Activated CD4-positive, alpha-beta memory T cell treated with anti-CD3 and anti-CD28 coated beads for 36 hours (primary cell): ENCODE measurements around the gene DNM2. TPM values are rescaled to one million over a fixed set of nuclear protein-coding genes. Genes with fewer than 3 reads are reported as not detected.
"Not testable (repeated sequence)": the region's sequence is repeated elsewhere in the genome, so short reads cannot be mapped to it uniquely, and the experiment has no call there.

Experiments used
- CTCF ChIA-PET: fragments of 350-600 bp; sonication (Branson Sonifier 250); formaldehyde crosslinking; loops from one replicate; lab custom pipeline; 2021; ENCODE audit warnings: antibody characterized with exemption, inconsistent platforms; lab: Charles Lee
- POLR2A ChIA-PET: fragments of 350-600 bp; sonication (Branson Sonifier 250); formaldehyde crosslinking; loops from one replicate; lab custom pipeline; 2021; ENCODE audit warnings: antibody characterized with exemption; lab: Charles Lee
- DNase-seq: peaks from one replicate; pipeline ENCODE4 v3.0.0-alpha.2; 2020
- H3K27ac Mint-ChIP-seq: one replicate; pipeline ENCODE4 v1.8.0; 2021; ENCODE audit warnings: mixed read lengths
- H3K27me3 Mint-ChIP-seq: one replicate; pipeline ENCODE4 v1.8.0; 2021; ENCODE audit warnings: mixed read lengths
- H3K36me3 Mint-ChIP-seq: one replicate; pipeline ENCODE4 v1.8.0; 2021; ENCODE audit warnings: mixed read lengths
- H3K4me1 Mint-ChIP-seq: one replicate; pipeline ENCODE4 v1.8.0; 2021; ENCODE audit warnings: low read depth, mixed read lengths
- H3K4me3 Mint-ChIP-seq: one replicate; pipeline ENCODE4 v1.8.0; 2021; ENCODE audit warnings: mild to moderate bottlenecking, mixed read lengths
- H3K9me3 Mint-ChIP-seq: one replicate; pipeline ENCODE4 v1.8.0; 2021; ENCODE audit warnings: mixed read lengths
- intact Hi-C: fragments of 100-400 bp; cut with micrococcal nuclease; formaldehyde crosslinking; loops from one replicate; pipeline ENCODE4 v1.15.1; 2023
- total RNA-seq, 2 experiments: library from RNA; stranded (reverse); gene quantifications; one replicate each; pipeline ENCODE4 v1.2.3, GENCODE V29; 2021

DNM2 gene
- total RNA-seq = 100 to 1,000 TPM; 171 to 173 TPM

GRCh38 chr19:10717356-10718204 lies at the start of gene DNM2:
TSS of gene DNM2 (plus strand) at chr19:10718079. CDS start at chr19:10718243, 164 bp downstream.
- peaks cover 4% of the 10 kb centered on the region for H3K36me3 Mint-ChIP-seq
- POLR2A ChIA-PET = interaction anchor here (0.9 to 3.1 kb wide), 11 partner anchors 9 to 150 kb away, joined by 3 to 13 read pairs (median 4); partner anchors contain the start of genes QTRT1 and TMED1
- no peaks in the 10 kb centered on the region for H3K9me3 Mint-ChIP-seq
- intact Hi-C loops = loop anchor here (1.0 to 5.0 kb wide), 7 partner anchors 42 to 375 kb away; partner anchors contain the start of genes TIMM29, TMED1 and YIPF2
- peak; percentile 99 for DNase-seq
- CTCF ChIA-PET = interaction anchor here (0.6 to 8.6 kb wide), 46 partner anchors 9 to 329 kb away, joined by 3 to 208 read pairs (median 4); partner anchors contain the start of genes CARM1, QTRT1, S1PR5 and TMED1
- peak within 1 kb of the TSS; percentile 95 for H3K4me3 Mint-ChIP-seq
- no peaks in the 10 kb centered on the region for H3K27me3 Mint-ChIP-seq
- H3K4me1 Mint-ChIP-seq = peaks cover 30% of the 10 kb centered on the region
- H3K27ac Mint-ChIP-seq = peak within 1 kb of the TSS; percentile 85

GRCh38 chr19:10669246-10669645 lies 48.6 kb upstream of the DNM2 start:
- Mint-ChIP-seq H3K36me3 (peaks cover 29% of the 10 kb centered on the region), H3K9me3 (no peaks in the 10 kb centered on the region), H3K4me3 (no peak overlapping the region), H3K4me1 (peaks cover 30% of the 10 kb centered on the region), H3K27me3 (no peaks in the 10 kb centered on the region), H3K27ac (peak overlapping the region; percentile 58)
- DNase-seq = no peak
- CTCF ChIA-PET = interaction anchor here (1.1 to 3.3 kb wide), 2 partner anchors 22 to 30 kb away, joined by 3 to 11 read pairs; no protein-coding TSS in a partner anchor
- POLR2A ChIA-PET = no interaction called here
- intact Hi-C loops = no loop called here

- Mint-ChIP-seq H3K9me3 (no peaks in the 10 kb centered on the region), H3K27ac (no peak overlapping the region), H3K4me3 (no peak overlapping the region), H3K36me3 (peaks cover 29% of the 10 kb centered on the region), H3K4me1 (peaks cover 30% of the 10 kb centered on the region), H3K27me3 (no peaks in the 10 kb centered on the region)
- no peak for DNase-seq
- ChIA-PET CTCF (interaction anchor here (0.6 to 3.3 kb wide), 3 partner anchors 23 to 411 kb away, joined by 3 to 11 read pairs (median 3); no protein-coding TSS in a partner anchor), POLR2A (no interaction called here)
- intact Hi-C loops = no loop called here
Observed at GRCh38 chr19:10670182-10670581, 47.7 kb upstream of the DNM2 start.

- no peak overlapping the region for H3K27ac Mint-ChIP-seq
- no peak for DNase-seq
- intact Hi-C loops = no loop called here
- H3K9me3 Mint-ChIP-seq = no peaks in the 10 kb centered on the region
- CTCF ChIA-PET = interaction anchor here (0.9 to 3.3 kb wide), 3 partner anchors 29 to 91 kb away, joined by 3 to 11 read pairs (median 3); no protein-coding TSS in a partner anchor
- H3K4me3 Mint-ChIP-seq = no peak overlapping the region
- POLR2A ChIA-PET = interaction anchor here (0.6 to 1.9 kb wide), 3 partner anchors 9 to 27 kb away, joined by 3 to 5 read pairs (median 4); no protein-coding TSS in a partner anchor
- no peaks in the 10 kb centered on the region for H3K27me3 Mint-ChIP-seq
- H3K4me1 Mint-ChIP-seq = peaks cover 29% of the 10 kb centered on the region
- H3K36me3 Mint-ChIP-seq = peaks cover 34% of the 10 kb centered on the region
Observed at GRCh38 chr19:10670876-10671804, 46.7 kb upstream of the DNM2 start.

- intact Hi-C loops, H3K27ac Mint-ChIP-seq, H3K27me3 Mint-ChIP-seq, DNase-seq, H3K4me3 Mint-ChIP-seq, H3K9me3 Mint-ChIP-seq: not testable (repeated sequence)
- Mint-ChIP-seq H3K36me3 (peaks cover 37% of the 10 kb centered on the region), H3K4me1 (peaks cover 21% of the 10 kb centered on the region)
- POLR2A ChIA-PET = interaction anchor here (1.3 to 1.9 kb wide), 2 partner anchors 10 to 14 kb away, joined by 4 to 5 read pairs; no protein-coding TSS in a partner anchor
- CTCF ChIA-PET = interaction anchor here (1.4 to 3.3 kb wide), 2 partner anchors 28 to 91 kb away, joined by 3 to 11 read pairs; no protein-coding TSS in a partner anchor
Observed at GRCh38 chr19:10671922-10672321, 46.0 kb upstream of the DNM2 start.

- intact Hi-C loops, DNase-seq, H3K27ac Mint-ChIP-seq, POLR2A ChIA-PET, H3K4me1 Mint-ChIP-seq, H3K27me3 Mint-ChIP-seq, H3K4me3 Mint-ChIP-seq, H3K9me3 Mint-ChIP-seq: not testable (repeated sequence)
- H3K36me3 Mint-ChIP-seq = peaks cover 54% of the 10 kb centered on the region
- CTCF ChIA-PET = interaction anchor here (1.0 kb wide), 1 partner anchor 31 kb away, joined by 3 read pairs; no protein-coding TSS in a partner anchor
Observed at GRCh38 chr19:10675214-10675613, 42.7 kb upstream of the DNM2 start.

GRCh38 chr19:10677751-10678150 lies 40.1 kb upstream of the DNM2 start:
- Mint-ChIP-seq H3K27me3 (no peaks in the 10 kb centered on the region), H3K27ac (no peak overlapping the region), H3K9me3 (no peaks in the 10 kb centered on the region), H3K4me1 (no peaks in the 10 kb centered on the region), H3K4me3 (no peak overlapping the region), H3K36me3 (peaks cover 60% of the 10 kb centered on the region)
- DNase-seq = no peak
- ChIA-PET POLR2A (no interaction called here), CTCF (interaction anchor here (0.8 kb wide), 1 partner anchor 22 kb away, joined by 4 read pairs; no protein-coding TSS in a partner anchor)
- intact Hi-C loops = no loop called here

- Mint-ChIP-seq H3K36me3 (peaks cover 61% of the 10 kb centered on the region), H3K27ac (no peak overlapping the region), H3K4me1 (no peaks in the 10 kb centered on the region), H3K27me3 (no peaks in the 10 kb centered on the region), H3K4me3 (no peak overlapping the region), H3K9me3 (no peaks in the 10 kb centered on the region)
- no peak for DNase-seq
- POLR2A ChIA-PET = no interaction called here
- CTCF ChIA-PET = interaction anchor here (4.1 kb wide), 1 partner anchor 21 kb away, joined by 26 read pairs; the partner anchor contains the start of gene QTRT1
- intact Hi-C loops = no loop called here
Observed at GRCh38 chr19:10678813-10679212, 39.1 kb upstream of the DNM2 start.

GRCh38 chr19:10679743-10680142 lies 38.1 kb upstream of the DNM2 start:
- Mint-ChIP-seq H3K27ac (no peak overlapping the region), H3K4me3 (no peak overlapping the region), H3K36me3 (peaks cover 65% of the 10 kb centered on the region), H3K9me3 (no peaks in the 10 kb centered on the region), H3K27me3 (no peaks in the 10 kb centered on the region), H3K4me1 (no peaks in the 10 kb centered on the region)
- POLR2A ChIA-PET = no interaction called here
- no peak for DNase-seq
- intact Hi-C loops = no loop called here
- CTCF ChIA-PET = interaction anchor here (4.1 kb wide), 1 partner anchor 20 kb away, joined by 26 read pairs; the partner anchor contains the start of gene QTRT1

GRCh38 chr19:10680545-10681135 lies 37.2 kb upstream of the DNM2 start:
- H3K27me3 Mint-ChIP-seq = no peaks in the 10 kb centered on the region

GRCh38 chr19:10681658-10682057 lies 36.2 kb upstream of the DNM2 start:
- DNase-seq = no peak
- H3K27ac Mint-ChIP-seq = no peak overlapping the region
- H3K9me3 Mint-ChIP-seq = no peaks in the 10 kb centered on the region
- intact Hi-C loops = no loop called here
- no peaks in the 10 kb centered on the region for H3K27me3 Mint-ChIP-seq
- H3K4me3 Mint-ChIP-seq = no peak overlapping the region
- H3K36me3 Mint-ChIP-seq = peaks cover 60% of the 10 kb centered on the region
- CTCF ChIA-PET = interaction anchor here (0.6 to 4.1 kb wide), 3 partner anchors 18 to 47 kb away, joined by 3 to 26 read pairs (median 3); partner anchors contain the start of gene QTRT1
- POLR2A ChIA-PET = no interaction called here
- H3K4me1 Mint-ChIP-seq = no peaks in the 10 kb centered on the region

More at GRCh38 chr19:10680545-10681135, 37.2 kb upstream of the DNM2 start:
- CTCF ChIA-PET = interaction anchor here (1.2 to 4.1 kb wide), 2 partner anchors 19 to 46 kb away, joined by 3 to 26 read pairs; partner anchors contain the start of gene QTRT1
- POLR2A ChIA-PET = no interaction called here
- H3K9me3 Mint-ChIP-seq = no peaks in the 10 kb centered on the region
- no peak for DNase-seq
- no peak overlapping the region for H3K4me3 Mint-ChIP-seq
- peaks cover 63% of the 10 kb centered on the region for H3K36me3 Mint-ChIP-seq
- no peaks in the 10 kb centered on the region for H3K4me1 Mint-ChIP-seq
- H3K27ac Mint-ChIP-seq = no peak overlapping the region
- intact Hi-C loops = no loop called here
